GF-D8 (cell line): ENCODE measurements around the gene FAM120B.

Source experiments
- DNase-seq: peaks from one replicate; lab custom pipeline; 2025; lab: John Stamatoyannopoulos, UW

FAM120B gene

GRCh38 chr6:170272341-170273065, 34.1 kb upstream of the FAM120B start:
- no peak for DNase-seq

- no peak for DNase-seq
These were observed 33.4 kb upstream of the FAM120B start for GRCh38 chr6:170273191-170273590.

- no peak for DNase-seq
These were observed 32.9 kb upstream of the FAM120B start for GRCh38 chr6:170273681-170274080.

GRCh38 chr6:170274713-170275560, 31.6 kb upstream of the FAM120B start:
- DNase-seq, result no peak

- no peak for DNase-seq
These were observed 30.0 kb upstream of the FAM120B start for GRCh38 chr6:170276369-170277057.

GRCh38 chr6:170277893-170278742, 28.4 kb upstream of the FAM120B start:
- no peak for DNase-seq

GRCh38 chr6:170278743-170279094, 27.8 kb upstream of the FAM120B start:
- DNase-seq, result peak; percentile 51

- no peak for DNase-seq
These were observed 27.1 kb upstream of the FAM120B start for GRCh38 chr6:170279426-170279825.

GRCh38 chr6:170279977-170280688, 26.4 kb upstream of the FAM120B start:
- DNase-seq, result no peak

- DNase-seq, result no peak
These were observed 25.9 kb upstream of the FAM120B start for GRCh38 chr6:170280689-170281045.

GRCh38 chr6:170281331-170282292, 24.9 kb upstream of the FAM120B start:
- no peak for DNase-seq

GRCh38 chr6:170282512-170283158, 23.9 kb upstream of the FAM120B start:
- DNase-seq, result no peak

GRCh38 chr6:170283212-170284081, 23.1 kb upstream of the FAM120B start:
- no peak for DNase-seq

- no peak for DNase-seq
These were observed 22.3 kb upstream of the FAM120B start for GRCh38 chr6:170284126-170284773.

- DNase-seq, result no peak
These were observed 21.6 kb upstream of the FAM120B start for GRCh38 chr6:170284866-170285469.

- no peak for DNase-seq
These were observed 21.1 kb upstream of the FAM120B start for GRCh38 chr6:170285482-170285881.

GRCh38 chr6:170286246-170286933, 20.2 kb upstream of the FAM120B start:
- DNase-seq, result no peak
